HUES6 (cell line): Measurements from ENCODE around the gene LRRC45.
"Not testable (repeated sequence)": the region's sequence is repeated elsewhere in the genome, so short reads cannot be mapped to it uniquely, and the experiment has no call there.

ENCODE experiments used
- H3K27ac ChIP-seq: 2 replicates; pipeline ENCODE4 v1.7.0; 2013; ENCODE audit warnings: low read depth, mild to moderate bottlenecking, low read length, inconsistent platforms
- H3K27me3 ChIP-seq: 2 replicates; pipeline ENCODE4 v1.6.1; 2013; ENCODE audit warnings: low read length; ENCODE audit not compliant: control insufficient read depth, insufficient read depth
- H3K36me3 ChIP-seq: 2 replicates; pipeline ENCODE4 v1.6.1; 2013; ENCODE audit warnings: low read length; ENCODE audit not compliant: control insufficient read depth, insufficient read depth
- H3K4me1 ChIP-seq: 2 replicates; pipeline ENCODE4 v1.6.1; 2013; ENCODE audit warnings: low read length; ENCODE audit not compliant: control insufficient read depth, insufficient read depth
- H3K4me3 ChIP-seq: 2 replicates; pipeline ENCODE4 v1.5.1; 2013; ENCODE audit warnings: low read depth, low read length
- H3K9ac ChIP-seq: one replicate; pipeline ENCODE4 v1.6.1; 2013; ENCODE audit warnings: mild to moderate bottlenecking, low read length
- H3K9me3 ChIP-seq: 2 replicates; pipeline ENCODE4 v1.6.1; 2013; ENCODE audit warnings: low read depth, low read length; ENCODE audit not compliant: control insufficient read depth, insufficient read depth

LRRC45 gene

DNA sequence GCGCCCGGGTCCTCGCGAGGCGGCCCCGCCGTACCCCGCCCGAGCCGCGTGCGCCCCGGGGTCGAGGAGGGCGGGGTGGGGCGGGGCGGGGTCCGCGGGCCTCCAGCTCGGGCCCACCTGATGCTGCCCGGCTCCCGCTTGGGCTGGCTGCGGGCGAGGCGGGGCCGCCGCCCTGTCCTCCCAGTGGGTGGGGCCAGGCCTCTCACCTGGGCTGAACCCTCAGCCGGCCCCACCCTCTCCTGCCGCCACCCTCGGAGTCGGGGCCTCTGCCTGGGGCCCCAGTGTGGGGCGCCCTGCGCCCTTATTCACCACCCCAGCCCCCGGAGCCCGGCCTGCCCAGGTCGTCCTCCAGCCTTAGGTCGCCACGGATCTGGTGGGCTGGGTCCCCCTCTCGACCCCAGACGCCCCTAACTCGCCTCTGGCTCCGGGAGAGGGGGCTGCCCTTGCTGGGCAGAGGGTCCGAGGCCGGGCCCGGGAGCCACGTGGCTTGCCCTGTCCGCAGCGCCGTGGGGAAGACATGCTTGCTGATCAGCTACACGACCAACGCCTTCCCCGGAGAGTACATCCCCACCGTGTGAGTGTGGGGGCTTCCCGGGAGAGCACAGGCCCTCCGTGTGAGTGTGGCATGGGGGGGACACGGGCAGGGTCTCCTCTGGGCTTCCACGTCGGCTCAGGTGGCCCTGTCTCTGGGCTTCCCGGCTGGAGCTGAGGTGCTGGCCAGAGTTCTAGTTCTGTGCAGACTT is 9.0 kb downstream of the LRRC45 start:
- Histone ChIP-seq H3K4me1 (peaks cover 18% of the 10 kb centered on the region), H3K27ac (no peak overlapping the region), H3K36me3 (peaks cover 31% of the 10 kb centered on the region), H3K9ac (peak overlapping the region; percentile 65), H3K9me3 (no peaks in the 10 kb centered on the region), H3K4me3 (peak overlapping the region; percentile 79), H3K27me3 (no peaks in the 10 kb centered on the region)

DNA sequence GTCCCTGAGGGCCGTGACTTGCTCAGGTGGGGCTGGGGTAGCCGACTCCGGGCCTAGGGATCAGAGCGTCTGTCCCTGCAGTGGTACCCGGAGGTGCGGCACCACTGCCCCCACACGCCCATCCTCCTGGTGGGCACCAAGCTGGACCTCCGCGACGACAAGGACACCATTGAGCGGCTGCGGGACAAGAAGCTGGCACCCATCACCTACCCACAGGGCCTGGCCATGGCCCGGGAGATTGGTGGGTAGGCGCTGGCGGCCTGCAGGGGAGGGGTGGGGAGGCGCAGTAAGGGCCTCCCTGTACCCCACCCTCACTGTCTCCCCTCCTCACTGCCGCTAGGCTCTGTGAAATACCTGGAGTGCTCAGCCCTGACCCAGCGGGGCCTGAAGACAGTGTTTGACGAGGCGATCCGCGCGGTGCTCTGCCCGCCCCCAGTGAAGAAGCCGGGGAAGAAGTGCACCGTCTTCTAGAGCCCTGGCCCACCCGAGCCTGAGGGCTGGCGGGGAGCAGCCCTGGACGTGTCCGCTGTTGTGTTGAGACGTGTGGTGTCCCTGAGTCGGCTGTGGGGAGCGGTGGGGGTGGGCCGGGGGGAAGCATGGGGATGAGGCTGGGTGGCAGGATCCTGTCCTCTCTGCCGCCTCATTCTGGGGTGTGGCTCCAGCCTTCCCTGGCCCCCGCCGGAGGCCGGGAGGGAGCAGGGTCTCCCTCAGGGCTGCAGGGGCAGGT is 10.4 kb downstream of the LRRC45 start:
- no peak overlapping the region for H3K9ac ChIP-seq
- no peak overlapping the region for H3K4me3 ChIP-seq
- H3K27me3 ChIP-seq = no peaks in the 10 kb centered on the region
- H3K27ac ChIP-seq = no peak overlapping the region
- peaks cover 18% of the 10 kb centered on the region for H3K36me3 ChIP-seq
- H3K4me1 ChIP-seq = peaks cover 22% of the 10 kb centered on the region
- H3K9me3 ChIP-seq = no peaks in the 10 kb centered on the region

DNA sequence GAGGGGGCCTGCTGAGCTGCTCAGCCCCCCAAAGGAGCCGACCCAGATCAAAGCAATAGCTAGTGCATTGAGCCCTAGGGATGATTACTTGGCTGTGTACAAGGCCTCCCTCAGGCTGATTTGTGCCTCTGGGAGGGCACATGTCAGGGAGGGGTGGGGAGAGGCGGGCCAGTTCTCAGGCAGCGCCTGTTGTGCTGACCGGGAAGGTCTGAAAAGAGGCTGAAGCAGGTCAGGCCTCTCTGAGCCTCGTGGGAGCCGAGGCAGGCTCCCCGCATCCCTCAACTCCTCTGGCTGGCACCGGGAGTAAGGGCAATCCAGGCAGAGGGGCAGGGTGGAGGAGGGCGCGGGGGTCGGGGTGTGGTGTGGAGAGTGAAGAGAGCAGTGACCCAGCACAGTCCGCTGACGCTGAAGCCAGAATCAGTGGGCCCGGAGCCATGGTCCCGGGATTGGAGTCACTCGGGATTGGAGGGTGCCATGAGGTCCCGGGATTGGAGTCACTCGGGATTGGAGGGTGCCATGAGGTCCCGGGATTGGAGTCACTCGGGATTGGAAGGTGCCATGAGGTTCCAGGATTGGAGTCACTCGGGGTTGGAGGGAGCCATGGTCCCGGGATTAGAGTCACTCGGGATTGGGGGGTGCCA is 11.4 kb downstream of the LRRC45 start:
- Histone ChIP-seq H3K4me1 (peaks cover 22% of the 10 kb centered on the region), H3K27ac (no peak overlapping the region), H3K9ac (no peak overlapping the region), H3K27me3 (no peaks in the 10 kb centered on the region), H3K4me3 (no peak overlapping the region), H3K9me3 (no peaks in the 10 kb centered on the region), H3K36me3 (peaks cover 8% of the 10 kb centered on the region)

DNA sequence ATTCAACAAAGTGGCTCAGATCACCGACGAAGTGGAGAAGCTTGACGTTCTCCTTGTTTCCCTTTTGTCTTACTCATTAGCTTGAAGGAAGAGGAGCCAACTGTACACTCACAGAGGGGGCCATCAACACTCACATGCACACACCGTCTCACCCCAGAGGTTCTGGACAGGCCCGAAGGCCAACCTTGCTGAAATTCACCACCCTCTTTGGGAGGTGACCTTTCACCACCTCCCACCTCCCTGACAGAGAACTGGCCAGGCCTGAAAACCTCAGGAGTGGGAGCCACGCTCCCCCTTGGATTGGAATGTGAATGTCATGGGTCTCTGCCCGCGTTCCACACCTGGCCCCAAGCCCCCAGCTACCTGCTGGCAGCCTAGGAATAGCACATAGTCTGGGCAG is 12.4 kb downstream of the LRRC45 start:
- no peaks in the 10 kb centered on the region for H3K9me3 ChIP-seq
- H3K9ac ChIP-seq = no peak overlapping the region
- no peak overlapping the region for H3K27ac ChIP-seq
- no peak overlapping the region for H3K4me3 ChIP-seq
- H3K4me1 ChIP-seq = peaks cover 22% of the 10 kb centered on the region
- no peaks in the 10 kb centered on the region for H3K27me3 ChIP-seq
- peaks cover 7% of the 10 kb centered on the region; the same call in 1 of the 2 replicates for H3K36me3 ChIP-seq

DNA sequence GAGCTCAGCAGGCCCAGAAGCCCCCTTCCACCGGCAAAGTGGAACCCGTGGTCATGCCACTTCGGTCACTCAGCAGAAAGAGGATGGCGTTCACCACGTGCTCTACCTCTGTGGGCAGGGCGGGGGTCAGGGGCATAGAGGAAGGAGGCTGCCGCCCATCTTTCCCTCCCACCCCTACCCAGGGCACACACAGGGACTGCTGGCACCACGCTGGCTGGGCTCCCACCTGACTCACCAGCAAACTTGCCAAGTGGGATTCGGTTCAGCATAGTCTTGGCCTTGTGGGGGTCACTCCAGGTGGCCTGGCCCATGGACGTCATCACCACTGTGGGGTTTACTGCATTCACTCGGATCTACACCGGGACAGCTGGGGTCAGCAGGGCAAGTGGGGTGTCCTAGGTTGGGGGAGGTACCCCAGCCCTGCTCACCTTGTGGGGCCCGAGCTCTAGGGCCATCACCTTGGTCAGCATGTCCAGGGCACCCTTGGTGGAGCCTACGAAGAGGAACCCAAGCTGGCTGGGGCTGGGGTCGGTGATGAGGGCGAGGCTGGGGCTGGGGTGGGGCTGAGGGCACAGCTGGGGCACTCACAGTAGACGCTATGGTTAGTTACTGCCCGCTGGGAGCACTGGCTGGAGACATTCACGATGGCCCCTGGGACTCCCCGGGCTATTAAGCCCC is 13.0 kb downstream of the LRRC45 start:
- peak overlapping the region; percentile 66 for H3K4me3 ChIP-seq
- H3K27ac ChIP-seq = no peak overlapping the region
- H3K9ac ChIP-seq = no peak overlapping the region
- peaks cover 22% of the 10 kb centered on the region for H3K4me1 ChIP-seq
- peaks cover 7% of the 10 kb centered on the region; the same call in 1 of the 2 replicates for H3K36me3 ChIP-seq
- H3K27me3 ChIP-seq = no peaks in the 10 kb centered on the region
- no peaks in the 10 kb centered on the region for H3K9me3 ChIP-seq

GRCh38 chr17:82036634-82037091 is 13.6 kb downstream of the LRRC45 start:
- H3K27ac ChIP-seq = no peak overlapping the region
- peak overlapping the region; percentile 66 for H3K4me3 ChIP-seq
- H3K9me3 ChIP-seq = no peaks in the 10 kb centered on the region
- no peaks in the 10 kb centered on the region for H3K27me3 ChIP-seq
- peaks cover 22% of the 10 kb centered on the region for H3K4me1 ChIP-seq
- peak overlapping the region; percentile 46 for H3K9ac ChIP-seq
- H3K36me3 ChIP-seq = peaks cover 7% of the 10 kb centered on the region; the same call in 1 of the 2 replicates

DNA sequence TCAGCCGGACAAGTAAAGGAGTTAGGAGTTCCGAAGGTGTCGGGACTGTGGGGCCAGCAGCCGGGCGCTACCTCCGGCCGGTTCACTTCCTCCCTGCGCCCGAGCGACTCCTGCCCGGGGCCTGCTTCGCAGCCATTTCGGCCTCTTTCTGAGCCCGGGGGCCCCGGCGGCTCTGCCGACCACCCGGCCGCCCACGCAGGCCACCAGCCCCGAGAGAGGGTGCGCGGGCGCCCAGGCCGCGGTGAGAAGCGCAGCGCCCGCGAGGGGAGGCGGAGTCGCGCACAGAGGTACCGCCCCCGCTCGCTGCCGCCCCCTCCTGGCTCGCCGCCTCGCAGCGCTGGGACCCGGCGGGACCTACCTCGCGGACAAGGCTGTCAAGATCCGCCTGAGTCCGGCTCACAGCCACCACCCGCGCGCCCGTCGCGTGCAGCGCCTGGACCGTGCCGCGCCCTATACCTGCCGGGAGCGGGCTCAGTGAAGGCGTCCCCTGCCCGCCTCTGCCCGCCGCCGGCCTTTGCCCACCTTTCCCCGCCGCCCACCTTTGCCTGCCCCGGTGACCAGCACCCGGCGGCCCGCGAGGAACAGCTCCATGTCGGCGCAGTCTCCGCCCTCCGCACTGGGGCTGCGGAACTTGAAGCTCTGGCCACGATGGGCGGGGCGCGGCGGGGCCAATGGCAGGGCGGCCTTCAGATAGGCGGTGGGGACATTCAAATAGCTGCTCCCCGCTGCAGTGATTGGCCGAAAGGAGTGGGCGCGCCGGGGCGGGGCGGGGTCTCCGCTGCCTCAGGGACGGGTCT is 14.2 kb downstream of the LRRC45 start, which contains the start of gene DCXR:
Gene DCXR (minus strand): TSS at position 606 of the 797 bp plus-strand sequence. CDS start 15 bp downstream, at position 591.
- Histone ChIP-seq H3K4me1 (peaks cover 19% of the 10 kb centered on the region), H3K36me3 (peaks cover 7% of the 10 kb centered on the region; the same call in 1 of the 2 replicates), H3K9me3 (no peaks in the 10 kb centered on the region), H3K9ac (peak within 1 kb of the TSS; percentile 46), H3K4me3 (peak within 1 kb of the TSS; percentile 66), H3K27me3 (no peaks in the 10 kb centered on the region), H3K27ac (no peak within 1 kb of the TSS)

DNA sequence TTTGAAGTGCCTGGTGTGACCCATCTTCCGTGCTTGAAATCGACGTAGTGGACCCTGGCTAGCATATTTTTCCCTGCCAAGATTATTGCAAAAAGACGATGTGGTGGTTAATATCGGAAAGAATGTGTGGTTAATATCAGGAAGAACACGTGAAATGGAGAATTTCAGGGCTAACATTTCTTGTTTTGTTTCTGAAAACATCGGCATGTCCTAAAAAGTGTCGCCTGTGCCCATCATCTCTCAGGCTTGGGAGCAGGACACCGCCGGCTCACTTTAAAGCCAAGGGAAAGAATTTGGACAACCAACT is 14.7 kb downstream of the LRRC45 start:
- H3K9me3 ChIP-seq = no peaks in the 10 kb centered on the region
- no peak overlapping the region for H3K27ac ChIP-seq
- H3K4me1 ChIP-seq = peaks cover 14% of the 10 kb centered on the region
- H3K27me3 ChIP-seq = no peaks in the 10 kb centered on the region
- peaks cover 7% of the 10 kb centered on the region; the same call in 1 of the 2 replicates for H3K36me3 ChIP-seq
- no peak overlapping the region for H3K9ac ChIP-seq
- peak overlapping the region; percentile 36 for H3K4me3 ChIP-seq

DNA sequence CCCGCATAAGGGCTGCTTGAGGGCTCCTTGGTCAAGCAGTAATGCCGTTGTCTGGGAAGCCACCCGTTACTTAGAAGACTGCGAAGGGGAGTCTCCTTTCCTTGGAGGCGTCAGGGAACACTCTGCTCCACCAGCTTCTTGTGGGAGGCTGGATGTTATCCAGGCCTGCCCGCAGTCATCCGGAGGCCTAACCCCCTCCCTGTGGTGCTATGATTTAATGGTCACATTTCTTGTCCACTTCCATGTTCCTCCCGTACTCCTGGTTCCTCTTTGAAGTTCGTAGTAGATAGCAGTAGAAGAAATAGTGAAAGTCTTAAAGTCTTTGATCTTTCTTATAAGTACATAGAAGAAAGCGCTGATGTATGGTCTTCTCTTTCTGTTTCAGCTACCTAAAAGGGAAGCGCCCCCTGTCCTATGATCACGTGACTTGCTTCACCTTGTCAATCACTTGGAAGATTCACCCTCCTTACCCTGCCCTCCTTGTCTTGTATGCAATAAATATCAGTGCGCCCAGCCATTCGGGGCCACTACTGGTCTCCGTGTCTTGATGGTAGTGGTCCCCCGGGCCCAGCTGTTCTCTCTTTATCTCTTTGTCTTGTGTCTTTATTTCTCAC is 15.8 kb downstream of the LRRC45 start:
- not testable (repeated sequence) for H3K9ac ChIP-seq, H3K4me3 ChIP-seq, H3K36me3 ChIP-seq, H3K27ac ChIP-seq, H3K27me3 ChIP-seq, H3K9me3 ChIP-seq
- peaks cover 21% of the 10 kb centered on the region for H3K4me1 ChIP-seq
